ENCODE data around the gene GLDN. TPM values are rescaled to one million over a fixed set of nuclear protein-coding genes. Genes with fewer than 3 reads are reported as not detected.

Gene GLDN
- total RNA-seq, 1 experiment from 2014 or later: 0.82 TPM

GRCh38 chr15:51338496-51338895 is 3.0 kb upstream of the GLDN start, which contains the start of gene CYP19A1:
CYP19A1 (minus strand) TSS chr15:51338596; CDS start chr15:51242912, 95,684 bp downstream.
- CTCF ChIA-PET: no interaction called here
- POLR2A ChIA-PET: no interaction called here

GRCh38 chr15:51342227-51342999 is 958 bp downstream of the GLDN start:
- Mint-ChIP-seq H3K4me3 (ENCODE audit: unreplicated experiment) (peak overlapping the region; percentile 47), H3K4me1 (ENCODE audit: low read depth, unreplicated experiment) (no peaks in the 10 kb centered on the region), H3K27me3 (ENCODE audit: insufficient read depth, unreplicated experiment) (peaks cover 7% of the 10 kb centered on the region), H3K27ac (ENCODE audit: unreplicated experiment) (no peak overlapping the region), H3K9me3 (ENCODE audit: unreplicated experiment) (no peaks in the 10 kb centered on the region), H3K36me3 (ENCODE audit: insufficient read depth, unreplicated experiment) (no peaks in the 10 kb centered on the region)
- no peaks in the 10 kb centered on the region; the same call in 1 of the 2 replicates for H3K27me3 ChIP-seq (replicated peaks; ENCODE audit: control insufficient read depth, insufficient read depth, low read length)
- no TSS peak for BruUV-seq (replicated peaks)
- intact Hi-C loops (cut with micrococcal nuclease; ENCODE audit: unreplicated experiment): no loop called here
- no peak for DNase-seq
- H3K36me3 ChIP-seq (ENCODE audit: control insufficient read depth, insufficient read depth, low read length): no peaks in the 10 kb centered on the region
- H3K4me1 ChIP-seq: no peaks in the 10 kb centered on the region
- POLR2A ChIA-PET: no interaction called here
- CTCF ChIA-PET: no interaction called here
- TF ChIP-seq, protein P1, sequence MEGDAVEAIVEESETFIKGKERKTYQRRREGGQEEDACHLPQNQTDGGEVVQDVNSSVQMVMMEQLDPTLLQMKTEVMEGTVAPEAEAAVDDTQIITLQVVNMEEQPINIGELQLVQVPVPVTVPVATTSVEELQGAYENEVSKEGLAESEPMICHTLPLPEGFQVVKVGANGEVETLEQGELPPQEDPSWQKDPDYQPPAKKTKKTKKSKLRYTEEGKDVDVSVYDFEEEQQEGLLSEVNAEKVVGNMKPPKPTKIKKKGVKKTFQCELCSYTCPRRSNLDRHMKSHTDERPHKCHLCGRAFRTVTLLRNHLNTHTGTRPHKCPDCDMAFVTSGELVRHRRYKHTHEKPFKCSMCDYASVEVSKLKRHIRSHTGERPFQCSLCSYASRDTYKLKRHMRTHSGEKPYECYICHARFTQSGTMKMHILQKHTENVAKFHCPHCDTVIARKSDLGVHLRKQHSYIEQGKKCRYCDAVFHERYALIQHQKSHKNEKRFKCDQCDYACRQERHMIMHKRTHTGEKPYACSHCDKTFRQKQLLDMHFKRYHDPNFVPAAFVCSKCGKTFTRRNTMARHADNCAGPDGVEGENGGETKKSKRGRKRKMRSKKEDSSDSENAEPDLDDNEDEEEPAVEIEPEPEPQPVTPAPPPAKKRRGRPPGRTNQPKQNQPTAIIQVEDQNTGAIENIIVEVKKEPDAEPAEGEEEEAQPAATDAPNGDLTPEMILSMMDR (IDR thresholded peaks at IDR 0.05; ENCODE audit: insufficient read depth in 1 of 2, low read depth in 1 of 2, low read length in 1 of 2, severe bottlenecking in 1 of 2, unreplicated experiment in 1 of 2): no peak
- H3K4me3 ChIP-seq (ENCODE audit: low read depth, low read length): no peak overlapping the region
- no peaks in the 10 kb centered on the region for H3K9me3 ChIP-seq

More at GRCh38 chr15:51338496-51338895, 3.0 kb upstream of the GLDN start, which contains the start of gene CYP19A1:
- Mint-ChIP-seq H3K27me3 (ENCODE audit: insufficient read depth, unreplicated experiment) (peaks cover 7% of the 10 kb centered on the region), H3K9me3 (ENCODE audit: unreplicated experiment) (no peaks in the 10 kb centered on the region), H3K4me1 (ENCODE audit: low read depth, unreplicated experiment) (no peaks in the 10 kb centered on the region), H3K36me3 (ENCODE audit: insufficient read depth, unreplicated experiment) (no peaks in the 10 kb centered on the region), H3K27ac (ENCODE audit: unreplicated experiment) (no peak within 1 kb of the TSS), H3K4me3 (ENCODE audit: unreplicated experiment) (no peak within 1 kb of the TSS)
- H3K4me3 ChIP-seq (ENCODE audit: low read depth, low read length): no peak within 1 kb of the TSS
- H3K36me3 ChIP-seq (ENCODE audit: control insufficient read depth, insufficient read depth, low read length): no peaks in the 10 kb centered on the region
- TF ChIP-seq, protein P1 (IDR thresholded peaks at IDR 0.05; ENCODE audit: insufficient read depth in 1 of 2, low read depth in 1 of 2, low read length in 1 of 2, severe bottlenecking in 1 of 2, unreplicated experiment in 1 of 2): no peak
- no TSS peak for BruUV-seq (replicated peaks)
- H3K9me3 ChIP-seq: no peaks in the 10 kb centered on the region
- intact Hi-C loops (cut with micrococcal nuclease; ENCODE audit: unreplicated experiment): no loop called here
- DNase-seq: no peak
- H3K27me3 ChIP-seq (replicated peaks; ENCODE audit: control insufficient read depth, insufficient read depth, low read length): no peaks in the 10 kb centered on the region; the same call in 1 of the 2 replicates
- no peaks in the 10 kb centered on the region for H3K4me1 ChIP-seq

- H3K36me3 Mint-ChIP-seq (ENCODE audit: insufficient read depth, unreplicated experiment): no peaks in the 10 kb centered on the region
- no peak for DNase-seq
- intact Hi-C loops (cut with micrococcal nuclease; ENCODE audit: unreplicated experiment): no loop called here
- Histone ChIP-seq H3K27me3 (replicated peaks; ENCODE audit: control insufficient read depth, insufficient read depth, low read length) (no peaks in the 10 kb centered on the region; the same call in 1 of the 2 replicates), H3K9me3 (no peaks in the 10 kb centered on the region), H3K4me3 (ENCODE audit: low read depth, low read length) (no peak overlapping the region), H3K4me1 (no peaks in the 10 kb centered on the region), H3K36me3 (ENCODE audit: control insufficient read depth, insufficient read depth, low read length) (no peaks in the 10 kb centered on the region)
- no TSS peak for BruUV-seq (replicated peaks)
- ChIA-PET POLR2A (no interaction called here), CTCF (no interaction called here)
- H3K4me3 Mint-ChIP-seq (ENCODE audit: unreplicated experiment): no peak overlapping the region
- no peaks in the 10 kb centered on the region for H3K4me1 Mint-ChIP-seq (ENCODE audit: low read depth, unreplicated experiment)
- peaks cover 7% of the 10 kb centered on the region for H3K27me3 Mint-ChIP-seq (ENCODE audit: insufficient read depth, unreplicated experiment)
- no peak overlapping the region for H3K27ac Mint-ChIP-seq (ENCODE audit: unreplicated experiment)
- no peaks in the 10 kb centered on the region for H3K9me3 Mint-ChIP-seq (ENCODE audit: unreplicated experiment)
- TF ChIP-seq, protein P1 (IDR thresholded peaks at IDR 0.05; ENCODE audit: insufficient read depth in 1 of 2, low read depth in 1 of 2, low read length in 1 of 2, severe bottlenecking in 1 of 2, unreplicated experiment in 1 of 2): no peak
Observed at GRCh38 chr15:51343466-51343865, 2.0 kb downstream of the GLDN start.
